ENCODE results near the gene ACOXL. TPM values are rescaled to one million over a fixed set of nuclear protein-coding genes. Genes with fewer than 3 reads are reported as not detected.

Gene ACOXL
- total and polyA plus RNA-seq, 2 of the 8 experiments (the other 6 are each of a cell fraction or from before 2014, with no cell fraction given): 11.4 to 20.6 TPM

GRCh38 chr2:110716959-110717645, 15.3 kb upstream of the ACOXL start:
- no peak overlapping the region for H2AK5ac ChIP-seq (ENCODE audit: low read depth, low read length)
- no peaks in the 10 kb centered on the region for H3K27me3 ChIP-seq (replicated peaks in 1 of 4; ENCODE audit: control insufficient read depth in 3 of 4, extremely low read depth in 1 of 4, insufficient read depth in 3 of 4, low read length in 3 of 4)
- H3K79me1 ChIP-seq (ENCODE audit: low read depth, low read length): no peaks in the 10 kb centered on the region
- no peak overlapping the region for H3K9ac ChIP-seq (replicated peaks in 1 of 4; ENCODE audit: extremely low read depth in 1 of 4, low read depth in 3 of 4, low read length in 3 of 4)
- no peak overlapping the region for H3K18ac ChIP-seq (ENCODE audit: extremely low read depth, low read length)
- no peak overlapping the region for H4K8ac ChIP-seq (ENCODE audit: extremely low read depth, insufficient read depth, low read length)
- no peak overlapping the region for H3K23ac ChIP-seq (ENCODE audit: insufficient read length)
- H3K9me3 ChIP-seq (ENCODE audit: insufficient read depth in 2 of 2, low read depth in 1 of 2, low read length in 1 of 2): no peaks in the 10 kb centered on the region
- no peak overlapping the region for H3K4me3 ChIP-seq (ENCODE audit: extremely low read depth in 1 of 4, insufficient read depth in 2 of 4, low read depth in 3 of 4, low read length in 4 of 4)
- no peak overlapping the region for H2BK5ac ChIP-seq (ENCODE audit: low read depth, low read length)
- H2BK20ac ChIP-seq (ENCODE audit: low read length): no peak overlapping the region
- H3K27ac ChIP-seq (ENCODE audit: low read depth, low read length): no peak overlapping the region
- CTCF ChIA-PET (ENCODE audit: partially characterized antibody): no interaction called here
- no peak overlapping the region for H4K5ac ChIP-seq (ENCODE audit: insufficient read length, low read depth, low read length)
- no peak for DNase-seq (ENCODE audit: low read depth in 1 of 2, low spot score in 2 of 2)
- H2BK120ac ChIP-seq (replicated peaks; ENCODE audit: low read depth, low read length): no peak overlapping the region
- H3K36me3 ChIP-seq (ENCODE audit: control insufficient read depth in 2 of 4, insufficient read depth in 4 of 4, low read length in 3 of 4): no peaks in the 10 kb centered on the region
- no peak overlapping the region for H3K56ac ChIP-seq (replicated peaks; ENCODE audit: insufficient read length, low read depth, low read length)
- no peak overlapping the region for H2AFZ ChIP-seq (ENCODE audit: low read length)
- no peaks in the 10 kb centered on the region for H3K23me2 ChIP-seq (ENCODE audit: low read depth, low read length)
- POLR2A ChIA-PET (ENCODE audit: partially characterized antibody): no interaction called here
- TF ChIP-seq PHF8 (conservative IDR thresholded peaks at IDR 0.05; ENCODE audit: low read depth, low read length): no peak
- TF ChIP-seq CBX5 (IDR thresholded peaks at IDR 0.05; ENCODE audit: low read depth, low read length): no peak
- no peak for TF ChIP-seq RBBP5 (IDR thresholded peaks at IDR 0.05; ENCODE audit: borderline replicate concordance, low read depth, low read length)
- H4K20me1 ChIP-seq (replicated peaks in 1 of 2; ENCODE audit: control insufficient read depth in 1 of 2, insufficient read depth in 2 of 2, low read length in 2 of 2): no peaks in the 10 kb centered on the region
- H2BK12ac ChIP-seq (ENCODE audit: low read depth, low read length): no peak overlapping the region
- H3K14ac ChIP-seq (ENCODE audit: insufficient read length): no peak overlapping the region
- H3K79me2 ChIP-seq (ENCODE audit: control insufficient read depth in 1 of 2, insufficient read depth in 2 of 2, low read length in 2 of 2): no peaks in the 10 kb centered on the region
- no peak overlapping the region for H4K91ac ChIP-seq (replicated peaks; ENCODE audit: insufficient read length, low read length)
- no peak overlapping the region for H3K4ac ChIP-seq (replicated peaks; ENCODE audit: insufficient read length, low read depth, low read length)
- H2BK15ac ChIP-seq (ENCODE audit: low read length): no peak overlapping the region
- H3K4me2 ChIP-seq (ENCODE audit: insufficient read depth in 1 of 2, low read depth in 2 of 2, low read length in 2 of 2): no peak overlapping the region
- H3K4me1 ChIP-seq (replicated peaks in 1 of 4; ENCODE audit: control insufficient read depth in 3 of 4, insufficient read depth in 4 of 4, low read length in 3 of 4): no peaks in the 10 kb centered on the region
- no peak for FAIRE-seq
- 92% methylated on average over 3 of the region's 3 CpGs; no CpG with 5 or more reads in 1 of the 2 experiments for WGBS, 2 experiments (ENCODE audit: extremely low coverage in 1 of 2, insufficient coverage in 1 of 2, insufficient read length in 1 of 2, insufficient replicate concordance in 2 of 2, low coverage in 1 of 2, low lambda C conversion rate in 2 of 2, missing lambda C conversion rate in 1 of 2)
